Smooth muscle cell (in vitro differentiated cells): ENCODE results near the gene IMPA2. TPM values are rescaled to one million over a fixed set of nuclear protein-coding genes. Genes with fewer than 3 reads are reported as not detected.
A peak's percentile ranks its signal among the peaks of the same experiment; 100 is the strongest.

Experiments
- DNase-seq: peaks from one replicate; lab custom pipeline; 2025; ENCODE audit not compliant: unreplicated experiment; lab: John Stamatoyannopoulos, UW
- H2AFZ ChIP-seq: fragments of 200-600 bp; sonication (generic); 2 replicates; pipeline ENCODE4 v1.6.0; 2016; ENCODE audit warnings: antibody characterized with exemption, low read depth, mild to moderate bottlenecking
- H3F3A ChIP-seq: fragments of 200-600 bp; sonication (generic); 2 replicates; pipeline ENCODE4 v1.6.0; 2017; ENCODE audit warnings: antibody characterized with exemption, low read depth
- H3K27ac ChIP-seq: fragments of 200-600 bp; sonication (generic); 2 replicates; pipeline ENCODE4 v1.5.1; 2016; ENCODE audit warnings: low read depth, mild to moderate bottlenecking
- H3K27me3 ChIP-seq: fragments of 200-600 bp; sonication (generic); 2 replicates; pipeline ENCODE4 v1.6.1; 2016; ENCODE audit warnings: low read depth, mild to moderate bottlenecking
- H3K36me3 ChIP-seq: fragments of 200-600 bp; sonication (generic); 2 replicates; pipeline ENCODE4 v1.5.1; 2016; ENCODE audit warnings: low read depth
- H3K4me1 ChIP-seq: fragments of 200-600 bp; sonication (generic); 2 replicates; pipeline ENCODE4 v1.5.1; 2016; ENCODE audit warnings: low read depth
- H3K4me2 ChIP-seq: fragments of 200-600 bp; sonication (generic); 2 replicates; pipeline ENCODE4 v1.6.0; 2016; ENCODE audit warnings: mild to moderate bottlenecking
- H3K4me3 ChIP-seq: fragments of 200-600 bp; sonication (generic); 2 replicates; pipeline ENCODE4 v1.5.1; 2016; ENCODE audit warnings: mild to moderate bottlenecking
- H3K79me2 ChIP-seq: fragments of 200-600 bp; sonication (generic); 2 replicates; pipeline ENCODE4 v1.6.0; 2016; ENCODE audit warnings: low read depth, mild to moderate bottlenecking
- H3K9ac ChIP-seq: fragments of 200-600 bp; sonication (generic); 2 replicates; pipeline ENCODE4 v1.6.0; 2016; ENCODE audit warnings: low read depth
- H3K9me3 ChIP-seq: fragments of 200-600 bp; sonication (generic); replicated peaks from 2 replicates; pipeline ENCODE4 v1.5.1; 2016; ENCODE audit warnings: low read depth
- H4K20me1 ChIP-seq: fragments of 200-600 bp; sonication (generic); 2 replicates; pipeline ENCODE4 v1.6.0; 2016; ENCODE audit warnings: low read depth
- CTCF ChIP-seq: fragments of 200-600 bp; sonication (generic); IDR thresholded peaks from 2 replicates; pipeline ENCODE4 v1.5.1; 2017; ENCODE audit warnings: borderline replicate concordance, mild to moderate bottlenecking, antibody characterized with exemption; ENCODE audit not compliant: insufficient read depth, poor library complexity, severe bottlenecking
- WGBS: methylation state at CpG from one replicate; pipeline ENCODE4 v1.1.7; 2016; ENCODE audit warnings: low lambda C conversion rate; 5-methylcytosine and 5-hydroxymethylcytosine counted together
- polyA plus RNA-seq: library from polyadenylated mRNA; unstranded; fragments of >200 nt; fragmentation: Nextera tagmentation; extraction: Ambion mirVana; gene quantifications from 2 replicates; pipeline ENCODE4 v1.2.1, GENCODE V29; 2016
- total RNA-seq: library from RNA; depleted of rRNA; stranded (reverse); fragments of >200 nt; gene quantifications from 2 replicates; pipeline ENCODE4 v1.2.3, GENCODE V29; 2014

Gene IMPA2
- total and polyA plus RNA-seq, 2 experiments from 2014 or later = 9.9 to 17.8 TPM

- Histone ChIP-seq H3F3A (peaks cover 17% of the 10 kb centered on the region), H3K27me3 (no peaks in the 10 kb centered on the region), H3K79me2 (no peaks in the 10 kb centered on the region), H3K27ac (no peak overlapping the region), H3K4me3 (no peak overlapping the region), H2AFZ (no peak overlapping the region), H3K9ac (no peak overlapping the region), H3K4me2 (no peak overlapping the region), H3K4me1 (peaks cover 9% of the 10 kb centered on the region), H4K20me1 (no peaks in the 10 kb centered on the region), H3K9me3 (no peaks in the 10 kb centered on the region), H3K36me3 (no peaks in the 10 kb centered on the region)
- TF ChIP-seq CTCF = no peak
- DNase-seq = no peak
- WGBS = 80% methylated on average over 17 of the region's 17 CpGs
Observed at GRCh38 chr18:11960743-11961380, 20.4 kb upstream of the IMPA2 start.

GRCh38 chr18:11962597-11962996 lies 18.7 kb upstream of the IMPA2 start:
- Histone ChIP-seq H3K4me1 (peaks cover 9% of the 10 kb centered on the region), H3K4me2 (peak overlapping the region; percentile 43), H3K4me3 (no peak overlapping the region), H2AFZ (peak overlapping the region; percentile 61), H3K36me3 (no peaks in the 10 kb centered on the region), H3K27ac (peak overlapping the region; percentile 23), H3K9me3 (no peaks in the 10 kb centered on the region), H4K20me1 (no peaks in the 10 kb centered on the region), H3K27me3 (no peaks in the 10 kb centered on the region), H3K9ac (no peak overlapping the region), H3F3A (peaks cover 5% of the 10 kb centered on the region), H3K79me2 (no peaks in the 10 kb centered on the region)
- TF ChIP-seq CTCF = no peak
- DNase-seq = no peak
- WGBS = 17% methylated on average over 1 of the region's 1 CpG

- Histone ChIP-seq H3K9me3 (no peaks in the 10 kb centered on the region), H3K27me3 (no peaks in the 10 kb centered on the region), H3K27ac (no peak overlapping the region), H3F3A (peaks cover 4% of the 10 kb centered on the region), H3K9ac (no peak overlapping the region), H3K79me2 (no peaks in the 10 kb centered on the region), H3K4me3 (no peak overlapping the region), H4K20me1 (no peaks in the 10 kb centered on the region), H3K36me3 (no peaks in the 10 kb centered on the region), H3K4me2 (no peak overlapping the region), H2AFZ (peak overlapping the region; percentile 53), H3K4me1 (peaks cover 9% of the 10 kb centered on the region)
- WGBS = 69% methylated on average over 3 of the region's 3 CpGs
- no peak for DNase-seq
- TF ChIP-seq CTCF = no peak
Observed at GRCh38 chr18:11963991-11964484, 17.3 kb upstream of the IMPA2 start.
